Body of pancreas (tissue), 4 donors: ENCODE results near the gene RUNX2.

ENCODE experiments used
- CTCF ChIP-seq, 7 experiments: fragments of 450-650 bp in 4 of 7; fragments of 200-600 bp in 3 of 7; sonication (generic) in 3 of 7; IDR thresholded peaks; one replicate each; pipeline ENCODE4 v1.5.1; 2016 to 2019; ENCODE audit warnings: antibody characterized with exemption in 7 of 7
- POLR2A ChIP-seq, 3 donors: fragments of 450-650 bp; IDR thresholded peaks; one replicate each; pipeline ENCODE4 v1.6.1; 2016; ENCODE audit warnings: antibody characterized with exemption in 3 of 3, mild to moderate bottlenecking in 2 of 3

GRCh38 chr6:45470131-45470738 lies 142.1 kb downstream of the RUNX2 start:
- TF ChIP-seq CTCF (IDR thresholded peaks at IDR 0.05) (no peak), POLR2A (IDR thresholded peaks at IDR 0.05) (no peak)
